ENCODE results near the gene TUBGCP6.

The TUBGCP6 gene

DNA sequence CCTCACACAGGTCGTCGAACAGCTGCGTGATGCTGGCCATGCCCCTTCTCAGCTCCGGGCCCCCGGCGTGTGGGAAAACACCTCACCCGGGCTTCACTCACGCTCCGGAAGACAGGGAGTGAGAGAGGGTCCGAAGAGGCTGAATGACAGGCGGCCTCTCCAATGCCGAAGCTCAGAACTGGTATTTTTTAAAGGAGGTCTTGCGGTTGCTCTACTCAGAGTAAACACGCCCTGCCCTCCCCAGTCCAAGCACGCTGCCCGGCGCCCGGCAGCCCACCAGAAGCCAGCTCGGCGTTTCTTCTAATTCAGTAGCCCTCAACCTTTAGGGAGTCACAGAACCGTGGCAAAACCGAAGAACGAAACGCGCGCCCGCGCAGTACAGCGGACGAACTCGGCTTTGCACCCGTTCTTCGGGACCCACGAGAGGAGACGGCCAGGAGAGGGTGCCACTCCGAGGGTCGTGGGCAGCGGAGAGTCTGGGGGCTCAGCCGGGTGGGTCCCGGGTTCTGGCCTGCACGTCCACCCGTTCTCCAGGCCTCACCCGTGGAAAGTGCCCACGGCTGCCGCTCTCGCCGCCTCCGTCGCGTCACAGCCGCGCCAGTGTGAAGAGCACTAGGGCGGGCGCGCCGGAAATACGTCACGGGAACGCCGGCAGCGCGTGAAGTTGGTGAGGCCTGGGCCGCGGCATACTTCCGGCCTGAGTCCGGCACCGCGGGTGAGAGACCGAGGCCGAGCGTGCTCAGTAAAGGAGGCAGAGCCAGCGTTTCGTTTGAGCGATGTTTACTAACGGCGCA lies at the start of gene TUBGCP6:
TUBGCP6 (minus strand) TSS at position 604 of the 794 bp plus-strand sequence; CDS start at position 40, 564 bp downstream.
- peak; percentile 94 for DNase-seq

DNA sequence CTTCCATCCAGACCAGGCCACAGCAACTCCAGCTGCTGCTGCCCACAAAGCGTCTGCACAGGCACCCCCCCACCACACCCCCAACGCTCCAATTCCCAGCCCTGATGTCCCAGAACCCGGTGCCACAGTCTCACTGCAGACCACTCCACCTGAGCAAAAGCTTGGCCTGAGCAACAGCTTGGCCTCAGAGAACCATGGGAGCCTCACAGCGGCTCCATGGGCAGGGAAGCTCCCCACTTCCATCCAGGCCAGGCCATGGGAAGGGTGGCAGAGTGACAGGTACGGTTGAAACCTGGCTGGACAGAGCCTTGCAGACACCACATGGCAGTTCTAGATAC lies 49.5 kb upstream of the TUBGCP6 start:
- no peak for DNase-seq

- peak; percentile 95 for DNase-seq
Observed at GRCh38 chr22:50293441-50294318, 48.9 kb upstream of the TUBGCP6 start.

DNA sequence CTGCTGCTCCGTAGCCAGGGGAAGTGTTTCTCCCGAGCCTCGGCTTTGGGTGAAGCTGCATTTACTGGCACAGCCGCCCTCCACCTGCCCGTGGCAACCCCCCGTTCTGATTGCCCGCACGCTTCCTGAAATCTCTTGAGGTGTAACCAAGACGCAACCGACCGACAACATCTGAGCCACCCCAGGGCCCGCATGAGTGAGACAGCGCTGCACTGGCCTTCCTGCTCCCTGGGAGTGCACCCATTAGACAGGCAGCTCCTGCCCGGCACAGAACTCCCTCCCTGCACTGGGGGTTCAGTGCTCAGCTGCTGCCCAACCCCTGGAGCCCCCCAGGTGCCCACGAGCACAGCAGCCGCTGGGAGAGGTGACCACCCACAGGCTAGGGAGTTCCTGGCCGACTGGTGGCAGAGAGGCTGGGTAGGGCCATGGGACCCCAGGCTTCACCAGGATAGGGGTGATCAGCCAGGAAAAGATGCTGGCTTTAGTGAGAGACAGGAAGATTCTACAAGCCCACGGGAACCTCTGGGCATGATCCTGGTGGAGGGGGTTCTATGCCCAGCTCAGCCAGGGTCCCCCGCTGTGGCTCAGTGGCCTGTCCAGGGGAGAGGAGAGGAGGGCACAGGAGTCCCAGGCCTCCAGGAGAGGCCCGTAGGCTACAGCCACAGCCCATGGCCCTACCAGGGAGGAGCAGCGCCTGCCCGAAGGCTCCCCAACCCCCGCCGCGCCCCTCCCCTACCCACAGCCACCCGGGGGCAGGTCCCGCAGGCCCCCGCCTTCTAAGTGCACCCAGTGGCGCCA lies 48.0 kb upstream of the TUBGCP6 start:
- no peak for DNase-seq

GRCh38 chr22:50289942-50290630 lies 45.3 kb upstream of the TUBGCP6 start:
- no peak for DNase-seq

DNA sequence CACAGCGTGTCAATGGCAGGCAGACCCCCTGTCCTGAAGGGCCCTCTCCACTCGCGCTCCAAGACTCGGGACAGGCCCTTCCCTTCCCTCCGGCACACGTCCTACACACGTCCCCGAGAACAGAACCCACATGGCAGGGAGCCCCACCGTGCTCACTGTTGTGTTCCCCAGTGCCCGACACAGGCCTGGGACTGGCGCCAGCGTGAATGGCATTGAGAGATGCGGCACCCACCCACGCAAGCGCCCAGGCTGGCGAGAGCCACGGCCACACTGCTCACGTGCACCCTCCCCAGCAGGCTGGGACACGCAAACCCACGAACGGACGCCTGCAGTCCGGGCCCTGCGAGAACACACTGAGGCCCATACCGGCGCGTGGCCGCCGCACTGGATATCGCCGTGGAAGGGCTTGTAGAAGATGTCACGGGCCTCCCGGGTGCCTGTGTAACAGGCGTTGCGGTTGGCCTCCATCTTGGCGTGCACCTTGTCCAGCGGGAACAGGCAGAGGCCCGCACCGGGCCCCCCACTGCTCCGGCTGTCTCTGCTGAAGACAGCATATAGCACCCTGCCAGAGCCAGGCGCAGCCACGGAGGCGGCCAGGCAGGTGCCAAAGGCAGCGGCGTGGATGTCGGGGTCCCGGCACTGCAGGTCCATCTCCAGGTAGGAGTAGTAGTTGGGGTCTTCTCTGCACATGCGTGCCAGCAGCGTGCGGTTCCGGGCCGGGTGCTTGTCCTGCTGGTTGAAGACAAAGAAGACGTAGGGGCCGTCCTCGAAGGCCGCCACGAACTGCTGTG lies 44.5 kb upstream of the TUBGCP6 start:
- no peak for DNase-seq

GRCh38 chr22:50287731-50288130 lies 42.9 kb upstream of the TUBGCP6 start:
- DNase-seq, result no peak

DNA sequence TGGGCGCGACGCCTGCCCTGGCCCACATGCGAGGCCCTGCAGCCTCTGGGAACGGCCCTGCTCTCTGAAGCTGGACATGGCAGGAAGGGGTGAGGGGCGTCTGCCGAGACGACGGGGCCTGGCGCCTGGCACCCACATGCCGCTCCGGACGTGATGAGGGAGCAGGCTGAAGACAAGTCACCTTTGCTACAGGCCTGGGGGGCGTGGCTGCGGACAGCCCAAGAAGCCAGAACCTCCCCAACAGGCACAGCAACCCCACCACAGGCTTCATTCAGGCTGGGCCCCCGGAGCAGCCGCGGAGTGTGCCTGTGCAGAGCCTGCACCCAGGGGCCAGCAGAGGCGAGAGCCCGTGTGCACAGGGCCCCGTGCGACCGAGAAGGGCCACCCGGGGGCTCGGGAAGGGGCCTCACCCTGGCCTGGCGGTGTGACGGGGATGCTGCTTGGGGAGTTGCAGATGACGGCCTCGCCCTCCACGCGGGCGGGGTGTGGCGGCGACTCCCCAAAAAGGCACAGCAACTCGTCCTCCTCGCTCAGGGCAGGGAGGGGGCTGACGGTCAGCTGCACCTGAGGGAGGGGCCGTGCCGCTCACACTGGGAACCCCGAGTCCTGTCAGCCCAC lies 42.0 kb upstream of the TUBGCP6 start:
- DNase-seq, result no peak

GRCh38 chr22:50286275-50286674 lies 41.5 kb upstream of the TUBGCP6 start:
- DNase-seq, result no peak

DNA sequence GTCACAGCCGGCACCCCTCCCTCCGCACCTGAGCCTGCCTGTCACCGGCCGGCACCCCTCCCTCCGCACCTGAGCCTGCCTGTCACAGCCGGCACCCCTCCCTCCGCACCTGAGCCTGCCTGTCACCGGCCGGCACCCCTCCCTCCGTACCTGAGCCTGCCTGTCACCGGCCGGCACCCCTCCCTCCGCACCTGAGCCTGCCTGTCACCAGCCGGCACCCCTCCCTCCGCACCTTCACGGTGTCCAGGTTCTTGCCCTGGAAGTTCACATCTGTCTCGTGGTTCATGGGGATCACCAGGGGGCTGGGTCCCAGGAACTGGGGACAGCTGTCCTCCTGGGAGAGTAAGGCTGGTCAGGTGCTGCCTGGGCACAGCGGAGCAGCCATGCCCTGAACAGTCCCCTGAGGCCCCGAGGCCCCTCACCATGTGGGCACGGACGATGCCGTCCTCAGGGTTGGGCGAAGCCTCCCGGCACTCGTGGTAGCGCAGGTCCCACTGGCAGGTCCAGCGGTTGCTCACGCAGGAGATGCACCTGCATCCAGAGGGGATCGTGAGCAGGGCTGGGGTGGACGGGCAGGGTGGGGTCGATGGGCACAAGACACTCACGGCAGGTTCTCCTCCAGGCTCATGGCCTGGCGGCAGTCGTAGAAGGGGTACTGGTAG lies 40.9 kb upstream of the TUBGCP6 start:
- no peak for DNase-seq

DNA sequence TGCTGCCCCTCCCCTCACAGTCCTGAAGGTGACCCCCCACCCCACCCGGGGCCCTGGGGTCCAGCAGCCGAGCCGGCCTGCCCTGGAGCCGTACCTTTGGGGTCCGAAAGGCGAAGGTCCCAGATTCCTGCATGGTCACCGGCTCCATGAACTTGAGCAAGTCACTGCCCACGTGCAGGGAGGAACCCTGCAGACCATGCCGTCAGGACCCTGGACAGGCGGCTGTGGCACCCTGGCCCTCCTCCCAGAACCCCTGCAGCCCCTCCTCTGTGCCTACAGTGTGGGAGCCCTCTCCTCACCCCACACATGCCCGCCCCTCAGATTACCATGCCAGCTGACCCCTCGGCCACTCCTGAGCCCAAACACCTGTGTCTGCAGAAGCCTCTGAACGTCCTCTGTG lies 39.7 kb upstream of the TUBGCP6 start:
- no peak for DNase-seq

DNA sequence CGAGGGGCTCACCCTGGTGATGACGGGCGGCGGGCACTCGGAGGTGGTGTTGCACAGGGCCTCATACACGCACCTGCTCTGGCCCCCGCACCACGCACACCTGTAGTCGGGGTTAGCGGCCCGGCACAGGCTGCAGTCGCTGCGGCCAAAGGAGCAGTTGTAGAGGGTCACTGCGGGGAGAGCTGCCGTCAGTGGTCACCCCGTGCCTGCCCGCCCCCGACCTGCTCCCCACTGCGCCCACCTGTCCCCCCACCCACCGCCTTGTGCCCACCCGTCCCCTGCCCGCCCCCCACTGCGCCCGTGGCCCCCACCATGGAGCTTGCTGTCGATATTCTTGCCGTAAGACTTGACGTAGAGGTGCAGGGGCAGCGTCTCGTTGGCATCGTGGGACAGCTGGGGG lies 39.0 kb upstream of the TUBGCP6 start:
- DNase-seq, result no peak

- DNase-seq, result peak; percentile 91
Observed at GRCh38 chr22:50282361-50283155, 37.7 kb upstream of the TUBGCP6 start.

DNA sequence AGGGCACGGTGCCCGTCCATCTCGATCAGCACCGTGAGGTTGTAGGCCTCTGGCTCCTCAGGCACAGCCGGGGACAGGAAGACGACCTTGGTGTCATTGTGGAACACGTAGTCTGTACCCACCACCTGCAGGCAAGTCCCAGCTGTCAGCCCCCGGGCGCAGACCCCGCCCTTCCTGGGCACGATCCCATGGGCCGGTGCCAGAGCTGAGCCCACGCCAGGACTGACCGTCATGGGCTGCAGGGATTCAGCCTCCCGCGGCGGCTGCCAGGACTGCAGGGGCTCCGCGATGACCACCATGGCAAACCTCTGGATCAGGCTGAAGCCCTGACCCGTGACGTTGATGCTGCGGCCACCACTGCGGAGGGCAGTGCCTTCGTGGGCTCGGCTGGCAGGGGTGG lies 37.1 kb upstream of the TUBGCP6 start:
- DNase-seq, result no peak

- no peak for DNase-seq
Observed at GRCh38 chr22:50281384-50281760, 36.5 kb upstream of the TUBGCP6 start.

- DNase-seq, result no peak
Observed at GRCh38 chr22:50280708-50281383, 36.0 kb upstream of the TUBGCP6 start.

- no peak for DNase-seq
Observed at GRCh38 chr22:50280022-50280707, 35.3 kb upstream of the TUBGCP6 start.

- DNase-seq, result no peak
Observed at GRCh38 chr22:50278956-50279619, 34.3 kb upstream of the TUBGCP6 start.
